Measurements from ENCODE around the gene EFNA5.

- TF ChIP-seq CTCF (IDR thresholded peaks at IDR 0.05; ENCODE audit: low read length) = no peak
- no peak for TF ChIP-seq EZH2 (IDR thresholded peaks at IDR 0.05; ENCODE audit: borderline replicate concordance, low read length)
These were observed 168.1 kb downstream of the EFNA5 start for GRCh38 chr5:107502676-107503060.

All from OCI-LY1 (cell line).